NT2/D1 (cell line): ENCODE results near the gene USP46.

Experiments
- DNase-seq: peaks from one replicate; pipeline ENCODE4 v3.0.0-alpha.2; 2011; ENCODE audit warnings: low read depth, low spot score
- H3K27me3 ChIP-seq: 2 replicates; pipeline ENCODE4 v1.6.0; 2011; ENCODE audit warnings: mild to moderate bottlenecking; ENCODE audit not compliant: insufficient read length, insufficient read depth
- H3K36me3 ChIP-seq: 2 replicates; pipeline ENCODE4 v1.6.1; 2011; ENCODE audit warnings: mild to moderate bottlenecking, low read length, mixed read lengths; ENCODE audit not compliant: insufficient read depth, insufficient read length
- H3K4me1 ChIP-seq: 2 replicates; pipeline ENCODE4 v1.5.1; 2011; ENCODE audit not compliant: insufficient read depth, insufficient read length
- H3K4me3 ChIP-seq: 2 replicates; pipeline ENCODE4 v1.5.1; 2011; ENCODE audit warnings: low read depth; ENCODE audit not compliant: insufficient read length
- H3K9ac ChIP-seq: 2 replicates; pipeline ENCODE4 v1.6.0; 2011; ENCODE audit warnings: low read depth; ENCODE audit not compliant: insufficient read length
- H3K9me3 ChIP-seq: 2 replicates; pipeline ENCODE4 v1.5.1; 2011; ENCODE audit warnings: mild to moderate bottlenecking, low read length; ENCODE audit not compliant: insufficient read depth
- SUZ12 ChIP-seq: IDR thresholded peaks from 2 replicates; pipeline ENCODE4 v1.6.1; 2011; ENCODE audit not compliant: insufficient read length, insufficient read depth; ENCODE audit errors: extremely low read depth
- YY1 ChIP-seq: IDR thresholded peaks from 2 replicates; pipeline ENCODE4 v1.6.1; 2011; ENCODE audit not compliant: insufficient read length, insufficient read depth
- ZNF274 ChIP-seq: IDR thresholded peaks from 2 replicates; pipeline ENCODE4 v1.6.1; 2011; ENCODE audit warnings: mild to moderate bottlenecking, low read depth, low read length

Gene USP46

GRCh38 chr4:52665592-52665991 lies 6.5 kb upstream of the USP46 start:
- Histone ChIP-seq H3K27me3 (peaks cover 1% of the 10 kb centered on the region), H3K4me3 (no peak overlapping the region), H3K4me1 (no peaks in the 10 kb centered on the region), H3K9ac (no peak overlapping the region), H3K9me3 (peaks cover 31% of the 10 kb centered on the region), H3K36me3 (peaks cover 8% of the 10 kb centered on the region)
- DNase-seq: no peak
- TF ChIP-seq ZNF274 (no peak), SUZ12 (no peak), YY1 (no peak)

GRCh38 chr4:52664479-52664878 lies 5.4 kb upstream of the USP46 start:
- no peak for TF ChIP-seq SUZ12
- TF ChIP-seq YY1: no peak
- no peak for TF ChIP-seq ZNF274
- H3K4me1 ChIP-seq: no peaks in the 10 kb centered on the region
- peaks cover 9% of the 10 kb centered on the region for H3K27me3 ChIP-seq
- no peak for DNase-seq
- H3K36me3 ChIP-seq: peaks cover 8% of the 10 kb centered on the region
- H3K4me3 ChIP-seq: no peak overlapping the region
- no peak overlapping the region for H3K9ac ChIP-seq
- H3K9me3 ChIP-seq: peaks cover 31% of the 10 kb centered on the region

- H3K4me1 ChIP-seq: no peaks in the 10 kb centered on the region
- no peak overlapping the region for H3K4me3 ChIP-seq
- peaks cover 8% of the 10 kb centered on the region for H3K36me3 ChIP-seq
- H3K27me3 ChIP-seq: peaks cover 9% of the 10 kb centered on the region
- no peak for DNase-seq
- no peak for TF ChIP-seq YY1
- no peak for TF ChIP-seq ZNF274
- no peak for TF ChIP-seq SUZ12
- H3K9ac ChIP-seq: no peak overlapping the region
- peaks cover 31% of the 10 kb centered on the region for H3K9me3 ChIP-seq
These were observed 3.0 kb upstream of the USP46 start for GRCh38 chr4:52661966-52662690.

DNA sequence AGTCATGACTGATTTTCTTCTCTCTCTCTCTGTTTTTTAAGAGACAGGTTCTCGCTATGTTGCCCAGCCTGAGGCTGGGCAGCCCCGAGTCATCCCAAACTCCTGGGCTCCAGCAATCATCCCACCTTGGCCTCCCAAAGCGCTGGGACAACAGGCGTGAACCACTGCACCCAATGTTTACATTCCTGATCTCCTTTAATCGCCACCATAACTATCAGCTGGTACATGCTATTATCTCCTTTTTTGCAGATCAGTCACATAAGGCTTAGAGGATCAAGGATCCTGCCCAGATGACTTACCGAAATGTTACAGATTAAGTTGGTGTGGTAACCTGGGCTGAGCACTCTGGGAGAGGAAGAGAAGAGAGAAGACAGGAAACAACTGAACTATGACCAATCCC lies 1.5 kb upstream of the USP46 start:
- Histone ChIP-seq H3K9me3 (peaks cover 31% of the 10 kb centered on the region), H3K9ac (no peak overlapping the region), H3K36me3 (peaks cover 12% of the 10 kb centered on the region), H3K27me3 (peaks cover 9% of the 10 kb centered on the region), H3K4me1 (peaks cover 3% of the 10 kb centered on the region), H3K4me3 (no peak overlapping the region)
- no peak for DNase-seq
- TF ChIP-seq YY1 (no peak), SUZ12 (no peak), ZNF274 (no peak)

- DNase-seq: no peak
- no peak for TF ChIP-seq SUZ12
- no peak for TF ChIP-seq YY1
- no peak for TF ChIP-seq ZNF274
- H3K36me3 ChIP-seq: peaks cover 17% of the 10 kb centered on the region
- H3K9me3 ChIP-seq: peaks cover 28% of the 10 kb centered on the region
- peak overlapping the region; percentile 46 for H3K4me3 ChIP-seq
- H3K27me3 ChIP-seq: peaks cover 9% of the 10 kb centered on the region
- peaks cover 3% of the 10 kb centered on the region for H3K4me1 ChIP-seq
- peak overlapping the region; percentile 70 for H3K9ac ChIP-seq
These were observed 691 bp upstream of the USP46 start for GRCh38 chr4:52659722-52660261.

DNA sequence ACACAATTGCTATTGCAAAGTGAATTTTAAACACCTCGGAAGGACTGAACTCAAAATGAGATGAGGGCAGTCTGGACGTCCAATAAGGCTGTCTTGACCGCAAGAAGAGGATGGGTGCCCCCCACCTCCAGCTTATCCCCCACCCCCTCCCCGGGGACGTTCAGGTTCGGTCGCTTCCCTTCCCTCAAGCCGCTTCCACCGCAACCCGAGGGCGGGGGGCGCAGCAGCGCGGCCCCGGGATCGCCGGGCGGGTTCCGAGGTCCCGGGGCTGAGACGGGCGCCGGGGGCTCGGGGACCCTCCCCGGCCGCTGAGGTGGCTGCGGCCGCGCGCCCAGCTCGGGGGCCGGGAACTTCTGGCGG lies 480 bp downstream of the USP46 start:
- peaks cover 17% of the 10 kb centered on the region for H3K36me3 ChIP-seq
- peaks cover 16% of the 10 kb centered on the region for H3K9me3 ChIP-seq
- peaks cover 3% of the 10 kb centered on the region for H3K4me1 ChIP-seq
- no peak for DNase-seq
- peaks cover 9% of the 10 kb centered on the region for H3K27me3 ChIP-seq
- peak overlapping the region; percentile 76 for H3K9ac ChIP-seq
- peak overlapping the region; percentile 68 for H3K4me3 ChIP-seq
- no peak for TF ChIP-seq YY1
- TF ChIP-seq ZNF274: no peak
- TF ChIP-seq SUZ12: no peak

- no peak for DNase-seq
- Histone ChIP-seq H3K9me3 (peaks cover 9% of the 10 kb centered on the region; the same call in 1 of the 2 replicates), H3K4me3 (peak overlapping the region; percentile 68), H3K36me3 (peaks cover 17% of the 10 kb centered on the region), H3K27me3 (peaks cover 9% of the 10 kb centered on the region), H3K9ac (peak overlapping the region; percentile 76), H3K4me1 (peaks cover 3% of the 10 kb centered on the region)
- TF ChIP-seq ZNF274 (no peak), SUZ12 (no peak), YY1 (no peak)
These were observed 1.2 kb downstream of the USP46 start for GRCh38 chr4:52657618-52658501.
